GM23248 (cell line): ENCODE data around the gene RSPH1.

ENCODE experiments used
- EZH2 ChIP-seq: fragments of 200-600 bp; sonication (generic); IDR thresholded peaks from 2 replicates; pipeline ENCODE4 v1.6.1; 2018; ENCODE audit warnings: antibody characterized with exemption, mild to moderate bottlenecking; ENCODE audit not compliant: insufficient read depth, poor library complexity, severe bottlenecking
- EZH2phosphoT487 ChIP-seq: fragments of 200-600 bp; sonication (generic); IDR thresholded peaks from 2 replicates; pipeline ENCODE4 v1.6.1; 2018; ENCODE audit warnings: antibody characterized with exemption, moderate library complexity, mild to moderate bottlenecking, low read depth; ENCODE audit not compliant: insufficient read depth

DNA sequence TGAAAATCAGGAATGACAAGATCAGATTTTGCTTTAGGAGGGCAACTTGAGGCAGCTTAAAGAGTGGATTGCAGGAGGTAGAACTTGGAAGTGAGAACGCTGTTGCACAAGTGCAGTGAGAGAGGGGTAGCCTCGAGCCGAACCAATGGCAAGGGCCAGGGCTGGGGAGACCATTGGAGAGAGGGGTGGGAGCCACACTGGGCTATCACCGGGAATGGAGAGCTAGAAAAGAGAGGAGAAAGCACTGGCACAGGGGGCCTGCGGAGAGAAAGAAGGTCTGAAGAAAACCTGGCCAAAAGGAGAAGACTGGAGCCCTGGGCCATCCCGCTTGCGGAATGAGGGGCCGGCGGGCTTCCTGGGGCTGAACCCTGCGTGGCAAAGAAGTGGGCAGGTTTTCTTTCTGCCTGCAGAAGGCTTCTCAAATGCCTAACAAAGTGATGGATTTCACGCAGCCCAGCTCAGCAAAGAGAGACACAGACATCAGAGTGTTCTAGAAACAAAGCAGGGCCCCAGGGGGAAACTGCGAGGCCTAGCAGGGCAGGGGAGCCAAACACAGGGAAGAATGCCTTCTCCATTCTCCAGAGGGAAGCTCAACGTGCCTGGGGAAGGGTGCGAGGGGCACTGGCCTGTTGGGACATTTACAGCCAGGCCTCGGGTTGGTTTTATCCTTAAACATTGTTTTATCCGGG is 16.5 kb upstream of the RSPH1 start:
- no peak for TF ChIP-seq EZH2
- no peak for TF ChIP-seq EZH2phosphoT487
